Suppressor macrophage treated with lipopolysaccharide for 1 hour (primary cell): ENCODE data around the gene DRC7.

Experiments
- DNase-seq, 3 donors: peaks; one replicate each; pipeline ENCODE4 v3.0.0-alpha.2; 2020 to 2022

DRC7 gene

GRCh38 chr16:57679016-57679415 lies 15.6 kb upstream of the DRC7 start:
- no peak for DNase-seq

- no peak for DNase-seq
Observed at GRCh38 chr16:57679767-57680482, 14.7 kb upstream of the DRC7 start.

GRCh38 chr16:57680842-57681375 lies 13.7 kb upstream of the DRC7 start:
- DNase-seq: no peak

GRCh38 chr16:57681950-57682728 lies 12.5 kb upstream of the DRC7 start:
- no peak for DNase-seq

- DNase-seq: no peak
Observed at GRCh38 chr16:57682809-57683635, 11.6 kb upstream of the DRC7 start.

GRCh38 chr16:57683636-57684545 lies 10.7 kb upstream of the DRC7 start:
- peak in 1 of 3 donors; percentile 43 for DNase-seq

GRCh38 chr16:57684626-57685358 lies 9.8 kb upstream of the DRC7 start:
- DNase-seq: no peak

GRCh38 chr16:57685633-57686032 lies 9.0 kb upstream of the DRC7 start:
- DNase-seq: no peak

GRCh38 chr16:57686577-57686976 lies 8.0 kb upstream of the DRC7 start:
- no peak for DNase-seq

GRCh38 chr16:57687363-57687929 lies 7.2 kb upstream of the DRC7 start:
- DNase-seq: peak in 1 of 3 donors; percentile 17

- no peak for DNase-seq
Observed at GRCh38 chr16:57688487-57688986, 6.1 kb upstream of the DRC7 start.

- no peak for DNase-seq
Observed at GRCh38 chr16:57688987-57689761, 5.4 kb upstream of the DRC7 start.

- DNase-seq: peak; percentile 60 to 67 (median 60)
Observed at GRCh38 chr16:57689762-57690558, 4.6 kb upstream of the DRC7 start.

- peak; percentile 43 to 51 (median 48) for DNase-seq
Observed at GRCh38 chr16:57690782-57691471, 3.7 kb upstream of the DRC7 start.

- no peak for DNase-seq
Observed at GRCh38 chr16:57692636-57693035, 2.0 kb upstream of the DRC7 start.

- DNase-seq: no peak
Observed at GRCh38 chr16:57693550-57693949, 1.1 kb upstream of the DRC7 start.

GRCh38 chr16:57694231-57694724 lies 328 bp upstream of the DRC7 start:
- no peak for DNase-seq

- no peak for DNase-seq
Observed at GRCh38 chr16:57695680-57696069, 1.1 kb downstream of the DRC7 start.
